Femur (tissue), 1 donor: Measurements from ENCODE around the gene DYNLT3.

Experiments used
- DNase-seq: peaks from one replicate; pipeline ENCODE4 v3.0.0-alpha.2; 2017

Gene DYNLT3

DNA sequence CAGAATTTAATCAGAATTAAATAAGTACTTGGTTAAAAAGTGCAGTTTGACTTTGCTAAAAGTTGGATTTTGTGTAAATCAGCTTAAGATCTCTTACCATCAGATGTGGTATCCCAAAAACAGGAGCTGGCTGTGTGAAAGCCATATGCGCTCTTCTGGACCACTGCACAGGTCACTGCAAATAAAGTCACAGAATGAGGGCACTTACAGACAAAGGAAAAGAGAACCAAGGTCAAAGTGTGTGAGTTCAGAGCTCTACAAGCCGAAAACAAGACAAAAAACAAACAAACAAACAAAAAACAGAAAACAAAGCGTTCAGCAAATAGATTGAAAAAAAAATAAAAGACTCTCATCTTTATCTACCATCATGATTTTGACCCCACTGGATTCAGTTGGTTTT is 6.4 kb downstream of the DYNLT3 start:
- no peak for DNase-seq

DNA sequence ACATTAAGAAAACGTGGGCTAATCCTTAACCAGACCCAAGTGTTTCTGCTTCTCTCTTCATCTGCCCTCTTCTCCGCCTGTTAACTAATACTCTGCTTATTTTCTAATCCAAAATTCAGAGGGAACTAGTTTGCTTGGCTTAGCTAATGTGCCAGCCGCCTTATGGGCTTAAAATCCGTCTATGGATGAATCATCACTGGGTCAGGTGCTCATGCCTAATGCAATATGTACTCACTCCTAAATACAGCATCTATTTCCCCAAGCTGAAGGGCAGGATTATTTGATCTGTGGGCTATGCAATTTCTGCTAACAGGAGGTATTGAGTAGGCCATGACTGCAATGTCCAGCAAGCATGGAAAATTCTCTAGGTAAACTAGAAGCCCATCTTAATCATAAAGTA is 12.4 kb downstream of the DYNLT3 start:
- no peak for DNase-seq

GRCh38 chrX:37830371-37830770 is 17.0 kb downstream of the DYNLT3 start:
- no peak for DNase-seq

DNA sequence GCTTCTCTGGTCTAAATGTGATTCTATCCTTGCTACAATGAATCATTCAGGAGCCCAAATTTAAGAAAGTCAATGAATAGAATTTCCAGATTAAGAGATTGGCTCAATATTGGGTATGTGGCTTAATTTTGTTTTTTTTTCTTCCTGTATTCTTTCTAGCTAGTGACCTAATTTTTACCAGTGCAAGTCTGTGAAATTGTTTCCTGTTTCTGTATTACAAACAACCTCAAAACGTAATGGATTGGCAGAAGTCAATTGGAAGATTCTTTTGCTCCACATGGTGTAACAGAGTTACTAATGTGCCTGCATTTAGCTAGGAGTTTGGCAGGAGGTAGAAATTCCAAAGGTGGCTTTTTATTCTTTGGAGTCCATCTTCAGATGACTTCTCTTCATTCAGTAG is 17.6 kb downstream of the DYNLT3 start:
- DNase-seq, result no peak

- peak; percentile 49 for DNase-seq
These were observed 22.0 kb downstream of the DYNLT3 start for GRCh38 chrX:37825215-37825842.

DNA sequence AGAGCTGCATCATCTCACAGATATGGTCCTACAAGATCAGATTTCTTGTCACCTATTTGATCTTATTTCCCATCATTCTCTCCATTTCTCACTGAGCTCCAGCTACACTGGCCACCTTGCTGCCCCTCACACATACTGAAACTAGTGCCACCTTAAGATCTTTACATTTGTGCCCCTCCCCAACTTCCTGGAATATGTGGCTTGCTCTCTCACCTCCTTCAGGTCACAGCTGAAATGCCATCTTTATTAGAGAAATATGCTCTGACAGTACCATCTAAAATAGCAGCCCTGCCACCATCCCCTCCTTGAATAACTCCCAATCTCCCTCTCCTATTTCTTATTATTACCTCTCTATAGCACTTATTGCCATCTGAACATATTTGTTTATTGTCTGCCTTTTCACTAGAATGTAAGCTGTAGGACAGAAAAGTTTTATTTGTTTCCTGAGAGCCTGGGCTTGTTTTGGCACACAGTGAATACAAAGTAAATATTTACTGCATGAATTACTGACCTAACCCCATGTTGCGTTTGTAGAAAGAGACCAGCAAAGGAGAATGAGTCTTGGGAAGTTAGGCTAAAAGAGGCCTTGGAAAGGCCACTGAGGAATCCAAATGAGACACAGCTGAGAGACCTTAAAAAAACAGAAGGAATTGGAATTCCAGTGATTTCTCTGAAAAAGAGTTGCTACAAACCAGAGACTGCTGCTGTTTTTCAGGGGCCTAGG is 22.7 kb downstream of the DYNLT3 start:
- DNase-seq, result no peak

DNA sequence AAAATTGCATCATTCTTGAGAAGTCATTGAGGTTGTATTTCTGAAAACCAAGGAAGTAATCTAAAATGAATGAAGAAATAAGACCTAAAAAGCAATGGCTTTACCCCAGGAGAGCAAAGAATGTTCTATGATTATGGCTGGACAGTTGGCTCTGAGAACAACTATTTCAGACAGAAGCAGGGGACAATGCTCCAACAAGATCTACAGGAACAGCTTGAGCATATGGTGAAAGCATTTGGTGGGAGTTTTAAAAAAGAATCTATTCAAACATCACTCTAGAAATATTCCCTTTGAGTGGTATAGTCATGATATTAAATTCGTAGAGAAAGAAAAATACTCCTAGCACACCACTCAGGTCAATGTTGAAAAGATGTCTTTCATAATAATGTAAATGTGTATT is 26.7 kb downstream of the DYNLT3 start:
- no peak for DNase-seq

DNA sequence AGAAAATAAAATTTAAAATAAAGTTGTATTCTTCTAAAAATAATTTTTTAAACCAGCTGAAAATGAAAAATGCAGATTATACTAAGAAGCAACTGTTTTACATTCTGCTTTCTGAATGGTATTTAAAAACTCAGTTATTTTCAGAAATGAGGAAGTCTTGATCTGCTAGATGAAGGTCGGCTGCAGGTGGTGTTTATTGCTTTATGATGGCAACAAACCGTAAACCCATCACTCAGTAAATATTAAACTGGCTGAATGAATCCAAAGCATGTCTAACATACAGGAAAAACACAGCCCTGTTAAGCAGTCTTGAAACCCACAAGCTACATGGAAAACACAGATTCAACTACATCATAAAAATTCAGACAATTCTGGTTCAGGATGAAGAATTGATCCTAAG is 29.3 kb downstream of the DYNLT3 start:
- no peak for DNase-seq

GRCh38 chrX:37817579-37817978 is 29.8 kb downstream of the DYNLT3 start:
- no peak for DNase-seq

GRCh38 chrX:37817176-37817575 is 30.2 kb downstream of the DYNLT3 start:
- DNase-seq, result no peak

DNA sequence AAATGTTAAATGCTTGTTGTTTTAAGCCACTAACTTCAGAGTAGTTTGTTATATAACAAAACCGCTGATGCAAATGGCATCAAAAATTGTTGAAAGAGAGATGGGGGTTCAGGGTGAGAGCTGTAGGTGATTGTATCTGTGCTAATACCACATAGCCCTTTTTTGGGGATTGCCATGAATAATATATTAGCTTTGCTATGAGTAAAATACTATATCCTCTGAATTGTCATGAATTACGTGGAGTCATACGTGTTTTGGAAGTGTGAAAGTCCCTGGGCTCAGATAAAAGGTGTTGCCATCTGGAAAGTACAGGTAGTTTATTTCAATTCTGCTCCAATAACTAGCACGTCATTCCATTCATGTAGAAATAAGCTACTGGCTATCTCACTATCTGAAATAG is 30.6 kb downstream of the DYNLT3 start:
- no peak for DNase-seq

DNA sequence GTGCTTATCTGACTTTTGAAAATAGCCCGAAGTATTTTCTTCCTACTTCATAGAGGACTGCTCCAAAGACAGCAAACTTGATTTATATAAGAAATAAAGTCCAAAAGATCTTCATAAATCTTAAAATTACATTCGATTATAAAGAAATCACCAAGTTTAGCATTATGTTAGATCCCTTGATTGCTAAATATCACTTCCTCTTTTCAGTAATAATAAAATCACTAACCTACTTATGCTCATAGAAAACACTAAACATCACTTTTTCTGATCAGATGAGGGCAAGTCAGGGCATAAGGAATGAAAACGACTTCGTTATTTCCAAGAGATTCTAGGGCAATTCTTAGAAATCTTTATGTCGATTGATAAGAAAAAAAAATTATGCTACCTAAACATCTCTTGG is 32.0 kb downstream of the DYNLT3 start:
- no peak for DNase-seq

DNA sequence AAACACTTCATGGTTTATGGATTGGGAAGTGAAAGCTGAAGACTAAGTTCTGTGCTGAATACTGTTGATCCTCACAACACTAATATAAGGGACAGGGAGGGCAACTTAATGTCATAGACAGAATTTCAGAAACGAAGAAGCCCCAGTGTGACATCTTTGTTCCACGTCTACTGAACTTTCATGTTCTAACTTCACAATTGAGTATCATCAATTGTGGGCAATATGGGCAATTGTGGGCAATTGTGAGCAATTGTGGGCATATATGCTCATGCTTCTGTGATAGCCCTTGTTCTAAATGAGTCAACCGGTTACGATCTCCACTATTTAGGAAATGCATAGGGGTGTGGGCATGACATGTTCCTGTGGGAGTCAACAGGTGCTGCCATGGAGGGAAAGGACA is 33.8 kb downstream of the DYNLT3 start:
- DNase-seq, result no peak

- DNase-seq, result no peak
These were observed 35.3 kb downstream of the DYNLT3 start for GRCh38 chrX:37812110-37812509.

GRCh38 chrX:37809970-37810369 is 37.4 kb downstream of the DYNLT3 start:
- no peak for DNase-seq

DNA sequence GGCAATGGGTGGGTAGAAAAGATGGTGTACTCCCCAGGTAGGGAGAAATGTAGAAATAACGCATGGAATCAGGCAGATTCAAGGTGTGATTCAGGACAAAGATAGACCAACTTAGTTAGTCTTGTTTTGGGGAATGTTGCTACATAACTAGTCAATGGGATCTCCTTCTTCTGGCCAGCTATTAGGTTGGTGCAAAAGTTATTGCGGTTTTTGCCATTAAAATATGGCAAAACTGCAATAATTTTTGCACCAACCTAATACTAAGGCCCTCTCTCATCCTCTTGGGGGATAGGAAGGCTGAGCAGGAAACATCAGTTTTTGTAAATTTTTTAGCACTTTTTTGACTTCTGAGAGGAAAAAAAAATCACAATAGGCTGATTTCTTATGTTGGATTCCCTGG is 44.3 kb downstream of the DYNLT3 start:
- no peak for DNase-seq

DNA sequence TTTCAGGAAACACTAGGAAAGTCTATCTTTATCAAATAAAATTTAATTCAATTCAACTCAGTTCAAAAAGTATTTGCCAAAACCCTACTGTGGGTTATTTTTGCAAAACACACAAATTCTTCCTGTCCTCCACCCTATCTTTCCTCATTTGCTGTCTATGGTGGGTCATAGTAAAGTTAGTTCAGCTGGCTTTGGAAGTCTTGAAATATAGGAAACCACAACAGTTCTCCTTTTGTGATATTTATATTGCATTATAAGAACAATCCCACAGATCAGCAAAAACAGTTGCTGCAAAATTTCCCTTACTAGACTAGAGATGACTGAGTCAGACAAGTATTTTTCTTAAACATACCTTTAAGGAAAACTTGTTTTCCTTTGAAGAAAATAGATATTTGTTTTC is 45.3 kb downstream of the DYNLT3 start:
- DNase-seq, result no peak

DNA sequence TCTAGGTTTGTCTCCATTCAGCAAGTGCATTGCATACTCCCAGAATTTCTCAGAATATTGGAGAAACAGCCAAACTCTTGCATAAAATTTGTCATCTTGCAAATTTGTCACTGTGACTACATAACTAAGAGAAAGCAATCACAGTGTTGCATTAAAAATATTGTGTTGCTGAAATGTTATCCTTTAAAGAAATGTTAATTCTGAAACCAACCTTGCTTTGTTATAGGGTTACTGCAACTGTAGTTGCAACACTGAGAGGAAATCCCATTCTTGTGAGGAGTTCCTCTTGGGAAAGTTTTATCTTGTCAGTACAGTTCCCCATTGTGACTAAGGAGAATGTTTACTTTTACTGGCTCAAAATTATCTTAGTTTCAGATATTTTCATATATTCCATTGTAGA is 46.7 kb downstream of the DYNLT3 start:
- DNase-seq, result no peak

- DNase-seq, result no peak
These were observed 47.4 kb downstream of the DYNLT3 start for GRCh38 chrX:37799936-37800335.

GRCh38 chrX:37796805-37797204 is 50.6 kb downstream of the DYNLT3 start:
- peak; percentile 22 for DNase-seq

- no peak for DNase-seq
These were observed 51.1 kb downstream of the DYNLT3 start for GRCh38 chrX:37796310-37796709.
